ENCODE results near the gene FITM2. TPM values are rescaled to one million over a fixed set of nuclear protein-coding genes. Genes with fewer than 3 reads are reported as not detected.
"Not testable (repeated sequence)": the region's sequence is repeated elsewhere in the genome, so short reads cannot be mapped to it uniquely, and the experiment has no call there.

FITM2 gene
- total RNA-seq, 4 donors from 2014 or later: 7.0 to 11.1 (median 8.3) TPM

- H3K27me3 ChIP-seq: no peaks in the 10 kb centered on the region
- H3K27ac ChIP-seq (replicated peaks in 1 of 4): no peak overlapping the region
- H3K4me3 ChIP-seq: no peak overlapping the region
- no peaks in the 10 kb centered on the region for H3K9me3 ChIP-seq
- DNase-seq (ENCODE audit: extremely low spot score): no peak
- H3K4me1 ChIP-seq: peaks cover 5 to 13% (median 10%) of the 10 kb centered on the region in 4 donors
- intact Hi-C loops (cut with DNase I): loop anchor here (10.0 kb wide), 1 partner anchor 190 kb away; no protein-coding TSS in a partner anchor
- no peak for TF ChIP-seq POLR2A (IDR thresholded peaks at IDR 0.05; ENCODE audit: low read depth)
- no peak for TF ChIP-seq POLR2AphosphoS5 (IDR thresholded peaks at IDR 0.05)
- TF ChIP-seq EP300 (IDR thresholded peaks at IDR 0.05): no peak
- no peak for TF ChIP-seq CTCF (IDR thresholded peaks at IDR 0.05)
- peaks cover 0 to 21% (median 10%) of the 10 kb centered on the region in 4 donors for H3K36me3 ChIP-seq
These were observed 6.6 kb downstream of the FITM2 start for GRCh38 chr20:44304383-44304782.

GRCh38 chr20:44302736-44303135, 8.3 kb downstream of the FITM2 start:
- H3K9me3 ChIP-seq: no peaks in the 10 kb centered on the region
- H3K27ac ChIP-seq (replicated peaks in 1 of 4): no peak overlapping the region
- peaks cover 0 to 10% (median 0%) of the 10 kb centered on the region in 4 donors for H3K4me1 ChIP-seq
- DNase-seq (ENCODE audit: extremely low spot score): no peak
- H3K4me3 ChIP-seq: no peak overlapping the region
- intact Hi-C loops (cut with DNase I): loop anchor here (10.0 kb wide), 1 partner anchor 188 kb away; no protein-coding TSS in a partner anchor
- H3K36me3 ChIP-seq: peaks cover 0 to 21% (median 10%) of the 10 kb centered on the region in 4 donors
- TF ChIP-seq POLR2AphosphoS5 (IDR thresholded peaks at IDR 0.05) (no peak), EP300 (IDR thresholded peaks at IDR 0.05) (no peak), POLR2A (IDR thresholded peaks at IDR 0.05; ENCODE audit: low read depth) (no peak)
- no peaks in the 10 kb centered on the region for H3K27me3 ChIP-seq
- 84% methylated on average over 8 of the region's 8 CpGs for WGBS

- TF ChIP-seq POLR2AphosphoS5 (IDR thresholded peaks at IDR 0.05): no peak
- no peak for TF ChIP-seq CTCF (IDR thresholded peaks at IDR 0.05)
- TF ChIP-seq POLR2A (IDR thresholded peaks at IDR 0.05; ENCODE audit: low read depth): no peak
- TF ChIP-seq EP300 (IDR thresholded peaks at IDR 0.05): no peak
- intact Hi-C loops (cut with DNase I): loop anchor here (10.0 kb wide), 1 partner anchor 187 kb away; no protein-coding TSS in a partner anchor
- no peak for DNase-seq (ENCODE audit: extremely low spot score)
- no peaks in the 10 kb centered on the region for H3K27me3 ChIP-seq
- no peaks in the 10 kb centered on the region for H3K9me3 ChIP-seq
- 69% methylated on average over 5 of the region's 5 CpGs for WGBS
- H3K27ac ChIP-seq (replicated peaks in 1 of 4): no peak overlapping the region
- H3K36me3 ChIP-seq: peaks cover 0 to 21% (median 10%) of the 10 kb centered on the region in 4 donors
- H3K4me1 ChIP-seq: peaks cover 0 to 10% (median 0%) of the 10 kb centered on the region in 4 donors
- no peak overlapping the region for H3K4me3 ChIP-seq
These were observed 8.9 kb downstream of the FITM2 start for GRCh38 chr20:44302026-44302669.

GRCh38 chr20:44301285-44301684, 9.7 kb downstream of the FITM2 start:
- intact Hi-C loops (cut with DNase I): loop anchor here (10.0 kb wide), 1 partner anchor 186 kb away; no protein-coding TSS in a partner anchor
- TF ChIP-seq POLR2A (IDR thresholded peaks at IDR 0.05; ENCODE audit: low read depth) (no peak), EP300 (IDR thresholded peaks at IDR 0.05) (no peak), POLR2AphosphoS5 (IDR thresholded peaks at IDR 0.05) (no peak), CTCF (IDR thresholded peaks at IDR 0.05) (no peak)
- peaks cover 0 to 10% (median 0%) of the 10 kb centered on the region in 4 donors for H3K4me1 ChIP-seq
- peaks cover 0 to 14% (median 3%) of the 10 kb centered on the region in 4 donors for H3K36me3 ChIP-seq
- H3K27ac ChIP-seq (replicated peaks in 1 of 4): no peak overlapping the region
- H3K27me3 ChIP-seq: no peaks in the 10 kb centered on the region
- H3K9me3 ChIP-seq: no peaks in the 10 kb centered on the region
- no peak for DNase-seq (ENCODE audit: extremely low spot score)
- no peak overlapping the region for H3K4me3 ChIP-seq

GRCh38 chr20:44299011-44299535, 11.9 kb downstream of the FITM2 start:
- H3K9me3 ChIP-seq; H3K27ac ChIP-seq (replicated peaks in 1 of 4); H3K4me3 ChIP-seq; H3K36me3 ChIP-seq; intact Hi-C loops (cut with DNase I); H3K4me1 ChIP-seq; H3K27me3 ChIP-seq; DNase-seq (ENCODE audit: extremely low spot score): not testable (repeated sequence)
- WGBS: 88% methylated on average over 5 of the region's 42 CpGs
